Panc1 (cell line): ENCODE measurements around the gene ATIC. TPM values are rescaled to one million over a fixed set of nuclear protein-coding genes. Genes with fewer than 3 reads are reported as not detected.

Experiments used
- ATAC-seq: fragments of 200-7000 bp; cut with Tn5 transposase; 2 replicates; pipeline ENCODE4 v1.9.1; 2020; ENCODE audit warnings: mild to moderate bottlenecking, moderate library complexity
- BruUV-seq: library from RNA; stranded (reverse); fragments of 400-500 nt; replicated peaks from 2 replicates; lab custom pipeline; 2021; lab: Mats Ljungman, UMichigan
- CTCF ChIA-PET: fragments of 300-600 bp; sonication (Branson Sonifier 250); formaldehyde crosslinking; loops from one replicate; lab custom pipeline; 2022; ENCODE audit warnings: antibody characterized with exemption; lab: Charles Lee
- POLR2A ChIA-PET: fragments of 300-600 bp; sonication (Branson Sonifier 250); formaldehyde crosslinking; loops from one replicate; lab custom pipeline; 2022; ENCODE audit warnings: antibody characterized with exemption; lab: Charles Lee
- DNase-seq: peaks from one replicate; pipeline ENCODE4 v3.0.0-alpha.2; 2010; ENCODE audit warnings: low read depth, low spot score
- H3K27ac ChIP-seq: 2 replicates; pipeline ENCODE4 v1.5.1; 2011; ENCODE audit warnings: mild to moderate bottlenecking, low read length, inconsistent platforms
- H3K27me3 ChIP-seq: fragments of 200-500 bp; sonication (Bioruptor generic); 2 replicates; pipeline ENCODE4 v1.6.0; 2014; ENCODE audit warnings: low read length, inconsistent platforms; ENCODE audit not compliant: control insufficient read depth, insufficient read depth
- H3K36me3 ChIP-seq: fragments of 200-500 bp; sonication (Bioruptor generic); 2 replicates; pipeline ENCODE4 v1.5.1; 2014; ENCODE audit warnings: inconsistent platforms, mild to moderate bottlenecking, low read length, moderate library complexity; ENCODE audit not compliant: control insufficient read depth, insufficient read depth
- H3K4me1 ChIP-seq: 2 replicates; pipeline ENCODE4 v1.5.1; 2011; ENCODE audit warnings: inconsistent platforms, mild to moderate bottlenecking, low read length, moderate library complexity; ENCODE audit not compliant: control insufficient read depth, insufficient read depth
- H3K4me3 ChIP-seq, 2 experiments: 2 replicates each; pipeline ENCODE4 v1.5.1; 2011 to 2012; ENCODE audit warnings: low read depth in 2 of 2, low read length in 2 of 2, mild to moderate bottlenecking in 2 of 2, inconsistent platforms in 1 of 2, moderate library complexity in 1 of 2
- H3K9me3 ChIP-seq: fragments of 200-500 bp; sonication (Bioruptor generic); 2 replicates; pipeline ENCODE4 v1.5.1; 2014; ENCODE audit warnings: low read depth, mild to moderate bottlenecking, inconsistent platforms, low read length, moderate library complexity; ENCODE audit not compliant: control insufficient read depth, insufficient read depth
- POLR2AphosphoS5 ChIP-seq: IDR thresholded peaks from 2 replicates; pipeline ENCODE4 v1.6.1; 2012; ENCODE audit warnings: mild to moderate bottlenecking, low read depth, low read length, moderate library complexity
- SIN3A ChIP-seq: IDR thresholded peaks from 2 replicates; pipeline ENCODE4 v1.6.1; 2012; ENCODE audit warnings: low read depth, mild to moderate bottlenecking, low read length, moderate library complexity, borderline replicate concordance; ENCODE audit not compliant: insufficient read depth
- TCF7L2 ChIP-seq: IDR thresholded peaks from 2 replicates; pipeline ENCODE4 v1.6.1; 2011; ENCODE audit warnings: mild to moderate bottlenecking, low read depth, low read length, inconsistent platforms
- in situ Hi-C: cut with HindIII; loops from 2 replicates; pipeline ENCODE4 v1.10.0; 2016; ENCODE audit warnings: low sequenced_read_pairs, low pct_unique_long_range_greater_than_20kb
- intact Hi-C: fragments of 100-400 bp; cut with micrococcal nuclease; formaldehyde crosslinking; loops from one replicate; pipeline ENCODE4 v1.10.0; 2022; ENCODE audit not compliant: unreplicated experiment
- total RNA-seq: library from RNA; stranded (reverse); gene quantifications from one replicate; pipeline ENCODE4 v1.2.1, GENCODE V29; 2021; ENCODE audit not compliant: unreplicated experiment
- TF ChIP-seq, protein P1 (sequence below), 2 experiments: IDR thresholded peaks; 2 replicates each; pipeline ENCODE4 v1.6.1; 2011 to 2012; ENCODE audit warnings: low read depth in 2 of 2, control low read depth in 1 of 2, low read length in 1 of 2, mild to moderate bottlenecking in 1 of 2, moderate library complexity in 1 of 2; ENCODE audit not compliant: insufficient read depth in 1 of 2
- TF ChIP-seq, protein P2 (sequence below): fragments of 450-650 bp; IDR thresholded peaks from 2 replicates; pipeline ENCODE4 v1.5.1; 2017; ENCODE audit warnings: mild to moderate bottlenecking

Gene ATIC
- total RNA-seq, 1 experiment from 2014 or later: 223 TPM

DNA sequence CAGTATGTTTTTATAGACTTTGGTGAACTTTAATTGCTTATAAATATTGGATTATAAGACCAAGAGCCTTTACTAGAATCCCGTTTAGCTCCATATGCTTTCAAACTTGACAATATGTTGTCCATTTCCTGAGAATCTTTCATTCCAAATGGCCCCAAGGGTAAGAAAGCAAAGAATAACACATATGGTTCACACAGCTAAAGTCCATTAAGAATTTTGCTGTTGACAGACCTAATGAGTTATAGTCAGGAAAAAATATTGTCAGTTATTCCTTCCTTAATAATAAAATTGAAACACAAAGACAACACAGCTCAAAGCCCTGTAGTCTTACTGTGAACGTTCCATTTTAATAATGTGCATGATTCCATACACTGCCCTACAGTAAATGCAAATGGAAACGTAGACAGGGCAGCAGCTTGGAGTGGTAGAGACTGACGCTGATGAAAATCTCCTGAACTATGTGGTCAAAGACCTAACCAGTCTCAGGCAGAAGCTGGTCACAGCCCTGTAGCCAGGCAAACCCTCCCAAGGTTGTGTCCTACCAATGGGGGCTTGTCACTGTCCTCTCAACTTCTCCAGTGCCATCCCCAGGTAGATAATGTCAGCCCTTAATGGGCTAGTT, 49.0 kb upstream of the ATIC start:
- H3K27me3 ChIP-seq: no peaks in the 10 kb centered on the region
- CTCF ChIA-PET: no interaction called here
- H3K9me3 ChIP-seq: no peaks in the 10 kb centered on the region
- ATAC-seq (no peak), DNase-seq (no peak)
- intact Hi-C loops (loop anchor here (10.0 kb wide), 1 partner anchor 298 kb away; no protein-coding TSS in a partner anchor), in situ Hi-C loops (no loop called here)
- no peak for TF ChIP-seq TCF7L2
- no peak for TF ChIP-seq SIN3A
- TF ChIP-seq, protein P1, sequence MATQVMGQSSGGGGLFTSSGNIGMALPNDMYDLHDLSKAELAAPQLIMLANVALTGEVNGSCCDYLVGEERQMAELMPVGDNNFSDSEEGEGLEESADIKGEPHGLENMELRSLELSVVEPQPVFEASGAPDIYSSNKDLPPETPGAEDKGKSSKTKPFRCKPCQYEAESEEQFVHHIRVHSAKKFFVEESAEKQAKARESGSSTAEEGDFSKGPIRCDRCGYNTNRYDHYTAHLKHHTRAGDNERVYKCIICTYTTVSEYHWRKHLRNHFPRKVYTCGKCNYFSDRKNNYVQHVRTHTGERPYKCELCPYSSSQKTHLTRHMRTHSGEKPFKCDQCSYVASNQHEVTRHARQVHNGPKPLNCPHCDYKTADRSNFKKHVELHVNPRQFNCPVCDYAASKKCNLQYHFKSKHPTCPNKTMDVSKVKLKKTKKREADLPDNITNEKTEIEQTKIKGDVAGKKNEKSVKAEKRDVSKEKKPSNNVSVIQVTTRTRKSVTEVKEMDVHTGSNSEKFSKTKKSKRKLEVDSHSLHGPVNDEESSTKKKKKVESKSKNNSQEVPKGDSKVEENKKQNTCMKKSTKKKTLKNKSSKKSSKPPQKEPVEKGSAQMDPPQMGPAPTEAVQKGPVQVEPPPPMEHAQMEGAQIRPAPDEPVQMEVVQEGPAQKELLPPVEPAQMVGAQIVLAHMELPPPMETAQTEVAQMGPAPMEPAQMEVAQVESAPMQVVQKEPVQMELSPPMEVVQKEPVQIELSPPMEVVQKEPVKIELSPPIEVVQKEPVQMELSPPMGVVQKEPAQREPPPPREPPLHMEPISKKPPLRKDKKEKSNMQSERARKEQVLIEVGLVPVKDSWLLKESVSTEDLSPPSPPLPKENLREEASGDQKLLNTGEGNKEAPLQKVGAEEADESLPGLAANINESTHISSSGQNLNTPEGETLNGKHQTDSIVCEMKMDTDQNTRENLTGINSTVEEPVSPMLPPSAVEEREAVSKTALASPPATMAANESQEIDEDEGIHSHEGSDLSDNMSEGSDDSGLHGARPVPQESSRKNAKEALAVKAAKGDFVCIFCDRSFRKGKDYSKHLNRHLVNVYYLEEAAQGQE (IDR thresholded peaks at IDR 0.05; ENCODE audit: insufficient read depth in 1 of 2, low read depth in 2 of 2, low read length in 1 of 2): no peak
- TF ChIP-seq POLR2AphosphoS5: no peak
- TF ChIP-seq, protein P2, sequence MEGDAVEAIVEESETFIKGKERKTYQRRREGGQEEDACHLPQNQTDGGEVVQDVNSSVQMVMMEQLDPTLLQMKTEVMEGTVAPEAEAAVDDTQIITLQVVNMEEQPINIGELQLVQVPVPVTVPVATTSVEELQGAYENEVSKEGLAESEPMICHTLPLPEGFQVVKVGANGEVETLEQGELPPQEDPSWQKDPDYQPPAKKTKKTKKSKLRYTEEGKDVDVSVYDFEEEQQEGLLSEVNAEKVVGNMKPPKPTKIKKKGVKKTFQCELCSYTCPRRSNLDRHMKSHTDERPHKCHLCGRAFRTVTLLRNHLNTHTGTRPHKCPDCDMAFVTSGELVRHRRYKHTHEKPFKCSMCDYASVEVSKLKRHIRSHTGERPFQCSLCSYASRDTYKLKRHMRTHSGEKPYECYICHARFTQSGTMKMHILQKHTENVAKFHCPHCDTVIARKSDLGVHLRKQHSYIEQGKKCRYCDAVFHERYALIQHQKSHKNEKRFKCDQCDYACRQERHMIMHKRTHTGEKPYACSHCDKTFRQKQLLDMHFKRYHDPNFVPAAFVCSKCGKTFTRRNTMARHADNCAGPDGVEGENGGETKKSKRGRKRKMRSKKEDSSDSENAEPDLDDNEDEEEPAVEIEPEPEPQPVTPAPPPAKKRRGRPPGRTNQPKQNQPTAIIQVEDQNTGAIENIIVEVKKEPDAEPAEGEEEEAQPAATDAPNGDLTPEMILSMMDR: no peak
- H3K27ac ChIP-seq: no peak overlapping the region
- no peaks in the 10 kb centered on the region for H3K4me1 ChIP-seq
- no peak overlapping the region for H3K4me3 ChIP-seq
- BruUV-seq: no TSS peak
- POLR2A ChIA-PET: no interaction called here
- H3K36me3 ChIP-seq: no peaks in the 10 kb centered on the region

DNA sequence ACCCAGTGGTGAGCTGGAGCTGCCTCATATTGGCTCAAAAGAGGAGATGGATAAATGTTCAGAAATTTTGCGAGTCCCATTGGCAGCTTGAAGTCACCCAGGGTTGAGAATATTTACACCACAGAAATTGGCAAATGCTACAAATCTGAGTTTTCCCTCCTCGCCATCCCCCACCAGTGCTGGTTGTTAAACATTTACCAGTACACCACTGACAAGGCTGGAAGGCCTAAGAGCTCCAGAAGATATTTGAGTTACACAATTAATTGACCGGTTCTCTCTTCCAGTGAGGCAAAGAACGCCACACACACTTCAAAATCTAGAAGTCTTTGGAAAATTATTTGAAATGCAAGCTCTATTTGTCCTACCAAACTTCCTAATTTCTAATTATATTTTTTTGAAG, 47.5 kb upstream of the ATIC start:
- Histone ChIP-seq H3K4me3 (no peak overlapping the region), H3K4me1 (no peaks in the 10 kb centered on the region; the same call in 1 of the 2 replicates), H3K36me3 (no peaks in the 10 kb centered on the region), H3K27ac (no peak overlapping the region), H3K27me3 (no peaks in the 10 kb centered on the region), H3K9me3 (no peaks in the 10 kb centered on the region)
- BruUV-seq: no TSS peak
- in situ Hi-C loops: no loop called here
- POLR2A ChIA-PET: no interaction called here
- CTCF ChIA-PET: no interaction called here
- DNase-seq (no peak), ATAC-seq (no peak)
- intact Hi-C loops: loop anchor here (10.0 kb wide), 1 partner anchor 300 kb away; no protein-coding TSS in a partner anchor
- no peak for TF ChIP-seq POLR2AphosphoS5
- TF ChIP-seq SIN3A: no peak
- no peak for TF ChIP-seq TCF7L2
- TF ChIP-seq, protein P1 (IDR thresholded peaks at IDR 0.05; ENCODE audit: insufficient read depth in 1 of 2, low read depth in 2 of 2, low read length in 1 of 2): no peak
- TF ChIP-seq, protein P2: no peak
